H9 (cell line): Measurements from ENCODE around the gene SCN1A. TPM values are rescaled to one million over a fixed set of nuclear protein-coding genes. Genes with fewer than 3 reads are reported as not detected.

Experiments
- DNase-seq: peaks from one replicate; pipeline ENCODE4 v3.0.0-alpha.2; 2017
- H2AFZ ChIP-seq: one replicate; pipeline ENCODE4 v1.6.1; 2013; ENCODE audit warnings: mild to moderate bottlenecking, low read length, control low read depth, moderate library complexity
- H2AK5ac ChIP-seq: 2 replicates; pipeline ENCODE4 v1.6.1; 2013; ENCODE audit warnings: low read length, control low read depth, mixed read lengths; ENCODE audit not compliant: insufficient read length
- H2BK120ac ChIP-seq: one replicate; pipeline ENCODE4 v1.6.1; 2013; ENCODE audit warnings: low read depth, mild to moderate bottlenecking, low read length, control low read depth, inconsistent platforms; ENCODE audit not compliant: poor library complexity, severe bottlenecking
- H2BK12ac ChIP-seq: 2 replicates; pipeline ENCODE4 v1.6.1; 2013; ENCODE audit warnings: low read length, control low read depth, mixed read lengths, low read depth; ENCODE audit not compliant: insufficient read length
- H2BK15ac ChIP-seq: 2 replicates; pipeline ENCODE4 v1.6.1; 2013; ENCODE audit warnings: low read depth, low read length, control low read depth
- H2BK20ac ChIP-seq: one replicate; pipeline ENCODE4 v1.6.1; 2013; ENCODE audit warnings: low read depth, mild to moderate bottlenecking, low read length, control low read depth, inconsistent platforms; ENCODE audit not compliant: poor library complexity, severe bottlenecking
- H2BK5ac ChIP-seq: 2 replicates; pipeline ENCODE4 v1.6.1; 2013; ENCODE audit warnings: low read length, control low read depth, mixed read lengths; ENCODE audit not compliant: insufficient read length
- H3K14ac ChIP-seq: 2 replicates; pipeline ENCODE4 v1.6.1; 2013; ENCODE audit warnings: low read length, control low read depth; ENCODE audit not compliant: insufficient read depth
- H3K18ac ChIP-seq: 2 replicates; pipeline ENCODE4 v1.6.1; 2013; ENCODE audit warnings: low read depth, mild to moderate bottlenecking, mixed read lengths, low read length, control low read depth; ENCODE audit not compliant: insufficient read length
- H3K23ac ChIP-seq: 2 replicates; pipeline ENCODE4 v1.6.1; 2013; ENCODE audit warnings: low read length, control low read depth, mixed read lengths, low read depth; ENCODE audit not compliant: insufficient read length
- H3K23me2 ChIP-seq: 2 replicates; pipeline ENCODE4 v1.6.1; 2013; ENCODE audit warnings: low read depth, mild to moderate bottlenecking, mixed read lengths, low read length, control low read depth; ENCODE audit not compliant: insufficient read length, poor library complexity, severe bottlenecking
- H3K27ac ChIP-seq: 2 replicates; pipeline ENCODE4 v1.5.1; 2013; ENCODE audit warnings: low read length, control low read depth, mixed read lengths, low read depth; ENCODE audit not compliant: insufficient read length
- H3K27me3 ChIP-seq: 2 replicates; pipeline ENCODE4 v1.6.1; 2013; ENCODE audit warnings: low read length, control low read depth, inconsistent platforms; ENCODE audit not compliant: insufficient read depth
- H3K4ac ChIP-seq: 2 replicates; pipeline ENCODE4 v1.6.1; 2013; ENCODE audit warnings: low read depth, mild to moderate bottlenecking, control low read depth, inconsistent platforms, low read length, moderate library complexity
- H3K4me1 ChIP-seq: 2 replicates; pipeline ENCODE4 v1.6.1; 2013; ENCODE audit warnings: low read length, control low read depth, inconsistent platforms; ENCODE audit not compliant: insufficient read depth
- H3K4me2 ChIP-seq: 2 replicates; pipeline ENCODE4 v1.6.1; 2013; ENCODE audit warnings: low read length, control low read depth, mixed read lengths; ENCODE audit not compliant: insufficient read length, insufficient read depth
- H3K56ac ChIP-seq: 2 replicates; pipeline ENCODE4 v1.6.1; 2013; ENCODE audit warnings: low read depth, mild to moderate bottlenecking, mixed read lengths, low read length, control low read depth; ENCODE audit not compliant: insufficient read length
- H3K79me1 ChIP-seq: 2 replicates; pipeline ENCODE4 v1.6.1; 2013; ENCODE audit warnings: low read depth, mild to moderate bottlenecking, moderate library complexity, low read length, control low read depth, inconsistent platforms; ENCODE audit not compliant: insufficient read depth, poor library complexity, severe bottlenecking
- H3K79me2 ChIP-seq: 2 replicates; pipeline ENCODE4 v1.6.1; 2013; ENCODE audit warnings: low read length, control low read depth, inconsistent platforms; ENCODE audit not compliant: insufficient read depth
- H3K9ac ChIP-seq: 2 replicates; pipeline ENCODE4 v1.6.1; 2013; ENCODE audit warnings: low read length, control low read depth, mixed read lengths; ENCODE audit not compliant: insufficient read length; ENCODE audit errors: extremely low read depth
- H3K9me3 ChIP-seq: one replicate; pipeline ENCODE4 v1.6.1; 2013; ENCODE audit warnings: low read depth, low read length, inconsistent platforms; ENCODE audit not compliant: control insufficient read depth
- H3T11ph ChIP-seq: one replicate; pipeline ENCODE4 v1.6.1; 2013; ENCODE audit warnings: mild to moderate bottlenecking, low read length, control low read depth, inconsistent platforms
- H4K20me1 ChIP-seq: one replicate; pipeline ENCODE4 v1.6.1; 2013; ENCODE audit not compliant: control insufficient read depth, insufficient read length, insufficient read depth
- H4K5ac ChIP-seq: 2 replicates; pipeline ENCODE4 v1.6.1; 2013; ENCODE audit warnings: low read depth, mild to moderate bottlenecking, mixed read lengths, low read length, control low read depth; ENCODE audit not compliant: insufficient read length
- H4K8ac ChIP-seq: replicated peaks from 2 replicates; pipeline ENCODE4 v1.6.1; 2013; ENCODE audit warnings: low read length, control low read depth, mixed read lengths, low read depth; ENCODE audit not compliant: insufficient read length
- H4K91ac ChIP-seq: 2 replicates; pipeline ENCODE4 v1.6.1; 2013; ENCODE audit warnings: low read depth, mild to moderate bottlenecking, moderate library complexity, mixed read lengths, low read length, control low read depth; ENCODE audit not compliant: insufficient read length
- H3K27ac Mint-ChIP-seq, 3 experiments: 2 replicates in 2 of 3; 3 replicates in 1 of 3; pipeline ENCODE4 v1.8.0; 2020 to 2021; ENCODE audit warnings: mixed read lengths in 3 of 3, mild to moderate bottlenecking in 1 of 3, moderate library complexity in 1 of 3
- H3K27me3 Mint-ChIP-seq: 2 replicates; pipeline ENCODE4 v1.8.0; 2021; ENCODE audit warnings: low read depth, mild to moderate bottlenecking, moderate library complexity, mixed read lengths
- H3K36me3 Mint-ChIP-seq, 3 experiments: 2 replicates in 2 of 3; 3 replicates in 1 of 3; pipeline ENCODE4 v1.8.0; 2020 to 2021; ENCODE audit warnings: low read depth in 3 of 3, mixed read lengths in 3 of 3; ENCODE audit not compliant: insufficient read depth in 1 of 3
- H3K4me1 Mint-ChIP-seq, 2 experiments: 2 replicates each; pipeline ENCODE4 v1.8.0; 2020; ENCODE audit warnings: mixed read lengths in 2 of 2
- H3K4me3 Mint-ChIP-seq, 2 experiments: 2 replicates in 1 of 2; 3 replicates in 1 of 2; pipeline ENCODE4 v1.8.0; 2020 to 2021; ENCODE audit warnings: mild to moderate bottlenecking in 2 of 2, mixed read lengths in 2 of 2, moderate library complexity in 1 of 2
- H3K9me3 Mint-ChIP-seq, 2 experiments: 2 replicates in 1 of 2; 3 replicates in 1 of 2; pipeline ENCODE4 v1.8.0; 2020; ENCODE audit warnings: mild to moderate bottlenecking in 2 of 2, mixed read lengths in 2 of 2, moderate library complexity in 1 of 2
- WGBS: extraction: QIAGEN DNeasy Blood & Tissue Kit; methylation state at CpG from one replicate; pipeline ENCODE4 v1.1.7; 2013; ENCODE audit warnings: missing lambda C conversion rate, low lambda C conversion rate, mixed read lengths; ENCODE audit not compliant: insufficient read length; ENCODE audit errors: extremely low coverage; 5-methylcytosine and 5-hydroxymethylcytosine counted together
- total RNA-seq: library from RNA; stranded (reverse); gene quantifications from 2 replicates; pipeline ENCODE4 v1.2.1, GENCODE V29; 2021
- TF ChIP-seq, protein P1 (sequence below): fragments of 200-600 bp; sonication (generic); conservative IDR thresholded peaks from 3 replicates; pipeline ENCODE4 v1.8.0; 2021; ENCODE audit warnings: antibody characterized with exemption, mild to moderate bottlenecking

Gene SCN1A
- total RNA-seq, 1 experiment from 2014 or later: 0.13 TPM

DNA sequence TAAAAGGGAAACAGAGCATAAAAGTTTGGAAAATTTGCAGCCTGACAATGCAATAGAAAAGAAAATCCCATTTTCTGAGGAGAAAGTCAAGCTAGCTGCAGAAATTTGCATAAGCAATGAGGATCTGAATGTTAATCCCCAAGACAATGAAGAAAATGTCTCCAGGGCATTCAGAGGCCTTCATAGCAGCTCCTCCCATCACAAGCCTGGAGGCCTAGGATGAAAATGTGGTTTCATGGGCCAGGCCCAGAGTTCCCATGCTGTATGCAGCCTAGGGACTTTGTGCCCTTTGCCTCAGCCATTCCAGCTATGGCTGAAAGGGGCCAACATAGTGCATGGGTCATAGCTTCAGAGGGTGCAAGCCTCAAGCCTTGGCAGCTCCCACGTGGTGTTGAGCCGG is 10.3 kb upstream of the SCN1A start:
- no peak overlapping the region for H2BK12ac ChIP-seq

More for the DNA sequence above, 10.3 kb upstream of the SCN1A start:
- Histone ChIP-seq H3K4me2 (no peak overlapping the region), H3K23me2 (no peaks in the 10 kb centered on the region), H3K27me3 (no peaks in the 10 kb centered on the region), H3K56ac (no peak overlapping the region), H4K91ac (no peak overlapping the region), H2BK15ac (no peak overlapping the region), H3K23ac (no peak overlapping the region), H3K4me1 (no peaks in the 10 kb centered on the region; the same call in 1 of the 2 replicates), H3K14ac (no peak overlapping the region), H3T11ph (no peak overlapping the region), H4K8ac (no peak overlapping the region), H3K4ac (no peak overlapping the region), H3K79me1 (no peaks in the 10 kb centered on the region), H3K27ac (no peak overlapping the region), H2BK5ac (no peak overlapping the region), H3K9ac (no peak overlapping the region), H3K79me2 (no peaks in the 10 kb centered on the region), H4K5ac (no peak overlapping the region), H2BK120ac (no peak overlapping the region), H4K20me1 (no peaks in the 10 kb centered on the region), H3K18ac (no peak overlapping the region), H2BK20ac (no peak overlapping the region), H2AFZ (no peak overlapping the region), H2AK5ac (no peak overlapping the region), H3K9me3 (no peaks in the 10 kb centered on the region)
- no peak overlapping the region for H3K27ac Mint-ChIP-seq
- peaks cover 3 to 10% of the 10 kb centered on the region in 2 experiments; a peak in 3 of 4 replicates for H3K4me1 Mint-ChIP-seq
- no peak for DNase-seq
- 0 out of 7 replicates have a peak, but pooled peaks cover 0 to 6% (median 0%) of the 10 kb centered on the region in 3 experiments for H3K36me3 Mint-ChIP-seq
- WGBS: no CpG with 5 or more reads among the region's 2 CpGs
- H3K27me3 Mint-ChIP-seq: no peaks in the 10 kb centered on the region
- TF ChIP-seq, protein P1, sequence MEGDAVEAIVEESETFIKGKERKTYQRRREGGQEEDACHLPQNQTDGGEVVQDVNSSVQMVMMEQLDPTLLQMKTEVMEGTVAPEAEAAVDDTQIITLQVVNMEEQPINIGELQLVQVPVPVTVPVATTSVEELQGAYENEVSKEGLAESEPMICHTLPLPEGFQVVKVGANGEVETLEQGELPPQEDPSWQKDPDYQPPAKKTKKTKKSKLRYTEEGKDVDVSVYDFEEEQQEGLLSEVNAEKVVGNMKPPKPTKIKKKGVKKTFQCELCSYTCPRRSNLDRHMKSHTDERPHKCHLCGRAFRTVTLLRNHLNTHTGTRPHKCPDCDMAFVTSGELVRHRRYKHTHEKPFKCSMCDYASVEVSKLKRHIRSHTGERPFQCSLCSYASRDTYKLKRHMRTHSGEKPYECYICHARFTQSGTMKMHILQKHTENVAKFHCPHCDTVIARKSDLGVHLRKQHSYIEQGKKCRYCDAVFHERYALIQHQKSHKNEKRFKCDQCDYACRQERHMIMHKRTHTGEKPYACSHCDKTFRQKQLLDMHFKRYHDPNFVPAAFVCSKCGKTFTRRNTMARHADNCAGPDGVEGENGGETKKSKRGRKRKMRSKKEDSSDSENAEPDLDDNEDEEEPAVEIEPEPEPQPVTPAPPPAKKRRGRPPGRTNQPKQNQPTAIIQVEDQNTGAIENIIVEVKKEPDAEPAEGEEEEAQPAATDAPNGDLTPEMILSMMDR: no peak
- H3K4me3 Mint-ChIP-seq: no peak overlapping the region
- H3K9me3 Mint-ChIP-seq: peaks cover 0 to 5% of the 10 kb centered on the region in 2 experiments; a peak in 2 of 5 replicates
